HG03460 (cell line): ENCODE data around the gene AMMECR1.
A peak's percentile ranks its signal among the peaks of the same experiment; 100 is the strongest.
"Not testable (repeated sequence)": the region's sequence is repeated elsewhere in the genome, so short reads cannot be mapped to it uniquely, and the experiment has no call there.

ENCODE experiments used
- ATAC-seq: cut with Tn5 transposase; IDR thresholded peaks from one replicate; pipeline ENCODE4 v1.9.1; 2021; ENCODE audit not compliant: unreplicated experiment

Gene AMMECR1

DNA sequence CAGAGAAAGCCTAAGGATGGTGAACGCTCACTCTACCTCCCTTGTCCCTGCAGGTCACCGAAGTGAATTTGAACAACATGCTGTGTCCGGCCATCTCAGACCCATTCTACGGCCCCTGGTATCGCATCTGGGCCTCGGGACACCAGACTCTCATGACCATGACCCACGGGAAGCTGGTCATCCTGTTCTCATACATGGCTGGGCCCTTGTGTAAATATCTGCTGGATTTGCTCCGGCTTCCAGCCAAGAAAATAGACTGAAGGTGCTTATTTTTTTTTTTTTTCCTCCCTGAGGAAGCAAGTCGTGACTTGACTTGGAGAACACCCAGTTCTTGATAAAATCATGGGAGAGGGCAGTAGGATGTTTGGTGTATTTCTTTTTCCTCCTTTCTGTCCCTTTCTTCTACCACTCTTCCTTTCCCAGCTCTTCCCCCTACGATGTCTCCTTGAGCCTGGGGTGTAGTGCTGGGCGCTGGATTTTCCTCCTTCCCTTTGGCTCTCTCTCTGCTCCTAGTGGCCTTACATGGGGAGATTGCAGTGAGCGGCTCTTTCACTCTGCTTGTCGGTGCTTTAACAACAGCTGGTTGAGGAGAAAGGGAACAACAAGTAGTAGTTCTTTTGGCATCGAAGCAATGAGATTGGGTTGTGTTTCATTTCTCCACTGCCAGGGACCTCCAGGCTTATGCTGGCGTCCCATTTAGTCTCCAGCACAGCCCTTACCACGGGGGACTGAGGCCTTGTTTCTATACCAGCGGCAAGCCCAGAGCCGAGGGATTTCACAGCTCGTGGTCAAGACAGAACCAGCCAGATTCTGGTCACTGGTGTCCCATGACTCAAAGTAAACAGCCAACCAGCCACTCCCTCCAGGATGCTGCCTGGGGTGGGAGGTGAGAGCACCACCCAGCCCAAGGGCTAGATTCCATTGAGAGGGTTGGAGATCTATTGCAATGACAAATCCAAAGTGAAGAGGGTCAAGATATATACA, 144.4 kb downstream of the AMMECR1 start:
- ATAC-seq: no peak

DNA sequence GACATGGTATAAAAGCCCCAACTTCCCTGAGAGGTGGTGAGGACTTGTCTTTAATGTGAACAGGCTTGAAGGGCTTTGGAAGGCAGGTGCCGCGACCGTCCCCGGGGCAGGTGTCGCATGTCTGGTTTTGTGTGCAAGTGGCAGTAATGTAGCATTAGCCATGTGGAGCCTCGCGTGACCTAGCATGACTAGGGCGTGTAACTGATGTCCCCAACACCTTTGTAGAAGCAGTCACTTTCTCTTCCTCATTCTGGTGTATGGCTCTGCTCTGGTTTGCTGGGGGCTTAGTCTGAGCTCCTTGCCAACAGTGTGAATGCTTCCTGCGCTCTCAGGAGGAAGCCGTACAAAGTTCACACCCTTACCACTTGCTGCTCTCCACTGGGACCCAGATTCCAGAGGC, 145.7 kb downstream of the AMMECR1 start:
- ATAC-seq: peak; percentile 98

DNA sequence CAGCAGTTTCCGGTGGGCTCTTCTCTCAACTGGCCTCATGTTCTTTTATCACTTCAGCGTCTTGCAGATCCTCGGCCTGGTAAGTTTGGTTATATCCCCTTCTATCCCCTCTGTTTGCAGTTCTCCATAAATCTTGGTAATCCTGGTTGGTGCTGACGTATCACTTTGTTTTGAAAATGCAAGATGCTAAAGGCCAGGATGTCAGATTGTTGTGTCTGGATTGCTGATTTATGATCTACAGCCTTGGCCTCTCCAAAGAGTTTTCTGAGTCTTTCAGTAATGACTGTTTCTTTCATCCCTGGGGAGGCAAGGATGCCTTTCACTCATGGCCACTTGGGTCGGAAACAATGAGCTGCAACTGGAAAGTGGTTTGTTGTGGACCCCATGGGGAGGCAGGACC, 146.4 kb downstream of the AMMECR1 start:
- no peak for ATAC-seq

DNA sequence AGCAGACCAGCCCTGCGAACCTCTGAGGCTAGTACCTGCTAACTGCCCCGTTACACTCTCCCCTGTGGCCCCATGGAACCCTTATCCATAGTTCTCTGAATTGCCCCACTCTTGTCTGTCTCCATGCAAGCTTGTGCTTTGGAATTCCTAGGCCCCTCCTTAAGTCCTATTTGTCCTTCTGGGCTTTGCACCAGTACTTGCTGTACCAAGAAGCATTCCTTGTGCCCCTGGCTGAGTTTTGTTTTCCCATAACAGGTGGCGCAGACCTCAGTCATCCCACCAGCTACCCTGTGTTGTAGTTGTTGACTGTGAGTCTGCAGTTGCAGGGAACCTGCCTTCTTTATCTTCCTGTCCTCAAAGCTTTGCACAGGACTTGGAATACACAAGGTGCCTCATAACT, 147.9 kb downstream of the AMMECR1 start:
- ATAC-seq: no peak

DNA sequence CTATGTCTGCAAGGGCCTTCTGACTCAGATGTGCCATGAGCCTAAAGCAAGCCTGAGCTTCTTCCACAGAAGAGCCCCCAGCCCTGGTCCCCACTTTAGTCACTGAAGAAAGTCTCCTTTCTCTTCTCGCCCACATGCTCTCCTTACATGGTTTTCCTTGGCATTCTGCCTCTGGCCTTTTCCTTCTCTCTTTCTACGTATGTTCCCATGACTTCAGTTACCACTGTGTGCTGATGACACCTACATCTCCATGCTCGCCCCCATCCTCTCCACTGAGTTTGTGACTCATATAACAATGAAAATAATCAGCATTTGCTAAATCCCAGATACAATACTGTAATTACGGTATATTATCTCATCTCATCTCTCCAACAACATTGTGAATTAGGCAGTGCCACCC, 149.3 kb downstream of the AMMECR1 start:
- no peak for ATAC-seq

DNA sequence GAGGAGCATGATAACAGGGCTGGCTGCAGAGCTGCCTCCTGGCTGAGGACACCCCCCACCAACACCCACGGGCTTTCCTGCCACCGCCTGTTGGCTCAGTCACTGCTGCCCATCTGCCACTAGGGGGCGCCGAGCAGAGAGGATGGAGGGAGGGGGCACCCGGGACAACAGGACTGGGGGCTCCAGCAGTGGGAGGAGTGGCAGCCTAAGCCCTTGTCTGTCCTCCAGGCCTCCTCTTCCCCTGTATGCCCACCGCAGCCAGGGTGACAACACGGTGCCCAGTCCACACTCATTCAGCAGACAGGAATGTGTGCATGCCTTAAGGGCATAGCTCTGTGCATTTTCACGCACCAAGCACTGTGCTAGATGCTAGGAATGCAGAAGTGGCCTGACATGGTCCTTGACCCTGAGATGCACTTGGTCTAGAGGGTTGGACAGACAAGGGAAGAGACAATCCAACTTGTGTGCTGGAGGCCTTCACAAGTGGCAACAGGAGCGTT, 149.9 kb downstream of the AMMECR1 start:
- no peak for ATAC-seq

DNA sequence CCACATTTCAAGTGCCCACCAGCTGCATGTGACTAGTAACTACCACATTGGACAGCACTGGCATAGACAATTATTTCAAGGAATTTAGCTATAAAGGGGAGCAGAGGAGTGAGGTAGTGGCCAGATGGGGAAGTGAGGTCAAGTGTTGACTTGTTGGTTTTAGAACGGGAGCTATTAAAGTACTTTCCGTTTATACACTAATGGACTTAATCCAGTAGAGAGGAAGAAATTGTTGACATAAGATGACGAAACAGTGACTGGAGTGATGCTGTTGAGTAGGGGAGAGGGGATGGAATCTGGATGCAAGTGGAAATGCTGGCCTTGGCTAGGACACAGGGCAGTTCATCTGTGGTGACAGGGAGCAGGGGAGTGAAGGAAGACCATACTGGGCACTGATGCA, 154.4 kb downstream of the AMMECR1 start:
- no peak for ATAC-seq

DNA sequence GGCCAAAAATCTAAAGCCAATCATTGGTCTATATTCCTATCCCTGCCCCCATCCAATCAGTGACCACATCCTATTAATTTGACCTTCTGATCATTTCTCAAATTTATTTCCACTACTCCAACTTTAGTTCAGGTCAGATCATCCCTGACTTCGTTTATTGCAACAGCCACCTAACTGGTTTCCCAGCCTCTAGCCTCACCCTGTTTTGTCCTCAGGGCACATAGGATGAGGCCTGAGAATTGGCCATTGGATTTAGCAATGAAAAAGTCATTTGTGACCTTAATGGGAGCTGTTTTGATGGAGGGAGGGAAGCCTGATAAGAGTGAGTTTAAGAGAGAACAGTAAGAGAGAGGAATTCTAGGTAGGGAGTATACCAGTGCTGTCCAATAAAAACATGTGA, 155.0 kb downstream of the AMMECR1 start:
- ATAC-seq: no peak

DNA sequence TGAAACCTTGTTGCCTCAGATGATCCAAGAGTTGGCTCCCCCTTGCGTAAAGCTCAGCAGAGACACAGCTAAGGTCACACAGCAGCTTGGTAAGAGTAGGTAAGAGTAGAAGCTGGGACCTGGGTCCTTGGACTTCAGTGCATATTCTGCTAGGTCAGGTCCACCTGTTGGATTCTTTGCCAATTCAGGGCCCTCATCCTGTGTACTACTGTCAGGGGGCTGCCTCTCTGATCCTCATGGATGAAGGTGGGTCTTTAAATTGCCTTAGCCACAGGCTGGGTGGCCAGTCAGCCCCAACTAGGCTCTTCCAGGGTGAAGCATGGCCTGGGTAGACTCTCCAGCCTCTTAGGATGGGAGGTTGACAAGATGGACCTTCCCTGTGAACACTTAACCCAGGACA, 155.8 kb downstream of the AMMECR1 start:
- no peak for ATAC-seq

DNA sequence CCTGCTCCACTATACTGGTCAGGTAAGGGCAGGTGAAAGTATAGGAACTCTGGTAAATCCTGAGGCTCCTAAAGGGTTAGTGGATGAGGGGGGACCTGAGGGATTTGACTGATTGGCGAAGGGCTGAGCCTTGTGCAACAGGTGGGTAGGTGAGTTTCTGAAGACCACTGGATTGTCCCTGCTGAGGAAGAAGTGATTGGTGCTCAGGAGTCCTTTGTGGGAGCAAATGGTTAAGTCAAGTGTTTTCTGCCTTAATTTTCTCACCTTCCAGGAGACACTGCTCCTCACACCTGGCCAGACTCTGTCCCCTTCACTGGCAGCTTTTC, 156.6 kb downstream of the AMMECR1 start:
- no peak for ATAC-seq

DNA sequence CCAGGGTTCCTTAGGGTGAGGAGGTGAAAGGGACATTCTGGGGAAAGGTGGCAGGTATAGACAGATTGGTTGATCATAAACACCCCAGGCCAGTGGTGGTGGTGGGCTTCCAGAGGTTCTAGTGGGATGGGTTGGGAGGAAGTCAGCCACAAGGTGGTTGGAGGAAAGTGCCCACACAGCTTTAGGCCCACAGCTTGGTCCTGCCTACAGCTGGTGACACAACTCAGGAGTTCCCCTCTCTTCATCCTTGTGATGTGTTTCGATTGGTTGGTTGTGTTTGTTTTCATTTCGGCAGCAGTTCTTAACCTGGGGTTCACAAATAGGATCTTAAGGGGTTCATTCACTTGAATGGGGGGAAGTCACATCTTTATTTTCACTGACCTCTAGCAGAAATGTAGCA, 158.0 kb downstream of the AMMECR1 start:
- ATAC-seq: no peak

DNA sequence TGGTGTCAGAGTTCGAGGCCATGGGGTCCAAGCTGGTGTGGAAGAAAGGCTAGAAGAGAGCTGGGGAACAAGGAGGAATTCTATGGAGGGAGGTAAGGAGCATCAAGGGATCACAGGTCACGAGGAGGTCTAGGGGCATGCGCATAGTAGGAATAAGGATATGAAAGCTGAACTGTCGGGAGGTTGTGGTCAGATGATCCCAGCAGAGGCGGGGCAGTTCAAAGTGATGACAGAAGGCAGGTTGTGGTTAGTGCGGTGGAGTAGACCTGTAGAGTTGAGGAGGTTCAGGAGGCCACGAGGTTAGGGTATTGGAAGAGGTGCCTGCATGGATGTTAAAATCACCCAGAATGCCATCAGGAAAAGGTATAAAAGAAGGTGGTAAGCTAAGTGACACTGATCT, 158.7 kb downstream of the AMMECR1 start:
- ATAC-seq: no peak

DNA sequence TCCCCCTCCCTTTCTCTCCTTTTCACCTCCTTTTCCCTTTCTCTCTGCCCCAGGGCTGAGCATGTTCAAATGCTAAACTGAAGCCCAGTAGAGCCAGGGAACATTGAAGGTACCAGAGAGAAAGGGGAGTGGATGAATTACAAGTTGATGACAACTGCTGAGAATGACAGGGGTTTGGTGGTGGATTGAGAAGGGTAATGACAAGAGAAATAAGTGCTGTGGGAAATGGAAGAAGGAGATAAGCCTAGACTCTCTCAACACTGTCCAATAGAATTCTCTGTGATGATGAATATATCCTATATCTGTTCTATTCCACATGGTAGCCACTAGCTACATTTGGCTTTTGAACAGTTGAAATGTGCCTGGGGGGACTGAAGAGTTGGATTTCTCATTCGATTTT, 160.4 kb downstream of the AMMECR1 start:
- no peak for ATAC-seq

DNA sequence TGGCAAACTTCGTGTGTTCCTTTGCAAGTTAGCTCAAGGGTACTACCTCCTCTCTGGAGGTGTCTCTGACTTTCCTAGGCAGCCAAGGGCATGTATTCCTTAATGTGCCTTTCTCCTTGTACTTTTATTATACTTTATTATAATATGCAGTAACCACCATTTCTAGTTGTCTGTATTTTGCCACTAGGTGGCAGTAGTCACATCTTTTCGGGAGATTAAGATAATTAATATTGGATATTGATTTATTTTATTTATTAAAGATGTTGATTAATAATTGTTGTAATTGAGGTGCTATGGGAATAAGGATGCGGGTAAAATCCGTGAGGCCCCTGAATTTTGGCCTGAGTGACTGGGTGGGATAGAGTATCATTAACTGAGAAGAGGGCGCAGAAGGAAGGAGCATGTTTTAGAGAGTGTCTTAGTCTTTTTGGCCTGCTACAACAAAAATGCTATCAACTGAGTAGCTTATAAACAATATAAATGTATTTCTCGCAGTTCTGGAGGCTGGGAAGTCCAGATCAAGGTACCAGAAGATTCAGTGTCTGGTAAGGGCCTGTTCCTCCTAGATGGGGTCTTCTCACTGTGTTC, 161.6 kb downstream of the AMMECR1 start:
- no peak for ATAC-seq

DNA sequence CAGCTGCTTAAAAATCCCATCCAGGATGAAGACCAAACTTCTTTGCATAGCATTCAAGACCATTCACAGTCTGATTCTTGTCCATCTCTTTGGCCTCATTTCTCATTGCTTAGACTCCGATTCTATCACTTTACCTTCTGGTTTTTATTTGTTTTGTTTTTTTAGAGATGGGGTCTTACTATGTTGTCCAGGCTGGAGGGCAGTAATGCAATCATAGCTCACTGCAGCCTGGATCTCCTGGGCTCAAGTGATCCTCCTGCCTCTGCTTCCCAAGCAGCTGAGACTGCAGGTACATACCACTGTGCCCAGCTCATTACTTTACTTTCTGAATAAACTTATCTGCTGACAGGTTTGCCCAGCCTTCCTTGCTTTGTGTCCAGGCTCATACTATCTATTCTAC, 162.1 kb downstream of the AMMECR1 start:
- ATAC-seq: no peak

DNA sequence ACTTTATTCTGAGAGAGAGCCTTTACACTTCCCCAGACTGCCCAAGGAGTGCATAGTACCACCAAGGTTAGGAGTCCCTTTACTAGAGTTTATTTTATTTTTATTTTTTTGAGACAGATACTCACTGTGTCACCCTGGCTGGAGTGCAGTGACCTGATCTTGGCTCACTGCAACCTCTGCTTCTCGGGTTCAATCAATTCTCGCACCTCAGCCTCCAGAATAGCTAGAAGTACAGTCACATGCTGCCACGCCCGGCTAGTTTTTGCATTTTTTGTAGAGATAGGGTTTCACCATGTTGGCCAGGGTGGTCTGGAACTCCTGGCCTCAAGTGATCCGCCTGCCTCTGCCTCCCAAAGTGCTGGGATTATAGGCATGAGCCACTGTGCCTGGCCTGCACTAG, 163.6 kb downstream of the AMMECR1 start:
- not testable (repeated sequence) for ATAC-seq

DNA sequence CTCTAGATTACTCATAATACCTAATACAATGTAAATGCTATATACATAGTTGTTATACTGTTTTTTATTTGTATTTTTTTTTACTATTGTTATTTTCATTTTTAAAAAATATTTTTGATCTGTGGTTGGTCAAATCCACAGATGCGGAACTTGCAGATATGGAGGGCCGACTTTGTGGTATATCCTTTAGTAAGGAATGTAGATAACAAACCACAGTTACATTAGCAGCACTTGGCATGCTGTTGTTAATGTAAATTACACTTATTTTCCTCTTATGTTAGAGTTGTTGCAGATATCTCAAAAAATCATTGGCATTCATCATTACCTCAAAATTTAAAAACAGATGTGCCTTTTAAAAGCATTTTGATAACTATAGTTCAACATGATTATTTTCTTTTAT, 164.0 kb downstream of the AMMECR1 start:
- ATAC-seq: no peak

DNA sequence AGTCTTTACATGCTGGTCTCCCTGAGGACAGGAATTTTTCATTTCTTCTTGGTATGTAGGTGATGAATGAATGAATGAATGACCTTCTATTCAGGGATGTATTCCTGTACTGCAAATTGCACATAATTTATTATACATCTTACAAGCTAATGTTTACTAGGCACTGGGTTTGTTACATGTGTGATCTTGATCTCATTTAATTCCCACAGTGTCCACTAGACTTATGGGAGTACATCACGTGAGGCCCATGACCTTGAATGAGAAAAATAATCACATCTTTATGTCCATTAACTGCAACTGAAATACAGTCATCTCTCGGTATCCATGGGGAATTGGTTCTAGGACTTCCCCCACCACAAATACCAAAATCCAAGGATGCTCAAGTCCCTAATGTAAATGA, 164.6 kb downstream of the AMMECR1 start:
- no peak for ATAC-seq

DNA sequence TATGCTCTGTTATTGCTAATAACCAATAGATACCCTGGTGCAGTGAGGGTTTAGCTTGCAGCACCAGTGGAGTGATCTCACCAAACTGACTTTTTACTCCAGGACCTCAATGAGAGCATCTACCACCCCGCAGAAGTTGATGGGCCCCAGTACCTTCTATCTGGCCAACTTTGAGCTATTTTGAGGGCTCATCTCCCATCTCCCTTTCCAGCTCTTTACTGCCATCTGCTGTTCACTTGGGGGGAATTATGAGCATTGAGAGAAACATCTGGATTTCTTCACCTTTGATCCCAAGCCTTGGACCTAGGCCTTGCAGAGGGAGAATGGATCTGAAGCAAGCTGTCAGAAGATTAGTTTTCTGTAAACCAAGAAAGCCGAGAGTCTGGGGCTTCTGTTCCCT, 171.4 kb downstream of the AMMECR1 start:
- no peak for ATAC-seq

DNA sequence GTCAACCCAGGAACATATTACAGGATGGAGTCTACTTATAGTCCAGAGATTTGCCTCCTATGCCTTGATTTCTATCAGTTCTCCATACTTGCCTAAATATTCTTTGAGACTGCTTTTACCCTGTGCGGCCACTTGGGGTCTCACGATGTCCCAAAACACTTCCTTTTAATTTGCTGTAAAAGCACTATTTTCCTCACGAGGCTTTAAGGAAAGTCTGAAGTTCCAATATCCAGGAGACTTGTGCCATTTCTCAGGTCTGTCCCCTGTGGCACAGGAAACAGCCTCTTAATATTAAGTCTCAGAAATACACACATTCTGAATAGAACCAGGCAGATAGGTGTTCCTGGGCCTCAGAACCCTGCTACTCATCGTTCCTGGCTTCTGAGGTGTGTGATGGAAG, 172.0 kb downstream of the AMMECR1 start:
- ATAC-seq: no peak

DNA sequence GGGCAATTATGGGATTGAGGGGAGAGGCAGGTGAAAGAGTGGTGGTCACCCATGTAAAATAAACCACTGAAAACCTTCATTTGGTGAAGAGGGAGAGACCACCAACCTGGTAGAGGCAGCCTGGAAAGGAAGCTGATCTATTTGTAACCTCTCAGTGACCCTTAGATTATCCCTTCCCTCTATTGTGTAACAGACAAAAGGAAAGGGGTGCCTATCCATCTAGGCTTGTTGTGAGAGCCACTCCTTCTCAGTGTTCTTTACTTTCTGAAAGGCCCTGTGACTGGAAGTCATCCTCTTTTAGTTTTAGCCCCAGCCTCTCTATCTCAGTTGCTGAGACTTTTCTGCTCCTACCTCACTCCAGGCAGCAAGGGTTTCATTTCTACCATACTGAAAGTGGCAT, 172.6 kb downstream of the AMMECR1 start:
- no peak for ATAC-seq
